ENCODE data around the gene PTGS1.
"Not testable (repeated sequence)": the region's sequence is repeated elsewhere in the genome, so short reads cannot be mapped to it uniquely, and the experiment has no call there.

PTGS1 gene

DNA sequence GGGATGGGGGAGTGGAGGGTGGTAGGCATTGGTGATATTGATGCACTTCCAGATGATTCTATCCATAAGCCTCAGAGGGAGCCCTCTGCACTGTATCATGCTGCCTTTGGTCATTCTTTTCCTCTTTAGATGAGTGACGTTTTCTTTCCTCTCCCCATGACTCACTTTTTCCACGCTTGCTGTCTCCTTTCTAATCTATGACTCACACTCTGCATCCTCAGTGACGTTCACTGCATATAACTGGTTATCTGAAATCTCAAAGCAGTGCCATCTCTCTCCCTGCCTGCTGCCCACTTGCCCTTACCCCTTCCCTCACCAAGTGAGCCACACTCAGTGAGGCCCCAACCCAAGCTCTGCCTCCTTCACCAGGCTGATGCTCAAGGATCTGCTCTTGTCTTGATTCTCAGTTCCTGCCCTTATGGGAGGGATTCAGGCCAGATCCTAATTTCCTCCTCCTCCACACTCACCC is 31.6 kb downstream of the PTGS1 start:
- no peak for DNase-seq

DNA sequence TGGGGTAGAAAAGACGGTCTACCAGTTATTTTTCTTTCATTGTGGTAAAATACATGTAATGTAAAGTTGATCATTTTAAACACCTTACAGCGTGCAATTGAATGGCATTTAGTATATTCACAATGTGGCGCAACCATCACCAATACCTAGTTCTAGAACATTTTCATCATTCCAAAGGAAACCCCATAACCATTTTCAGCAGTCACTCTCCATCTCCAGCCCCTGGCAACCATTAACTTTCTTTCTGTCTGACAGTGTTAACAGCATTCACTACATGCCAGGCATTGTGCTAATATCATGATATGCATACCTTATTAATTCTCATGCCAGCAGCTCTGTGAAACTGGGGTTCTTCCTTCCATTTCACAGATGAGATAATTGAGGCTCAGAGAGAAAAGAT is 32.0 kb downstream of the PTGS1 start:
- no peak for DNase-seq

DNA sequence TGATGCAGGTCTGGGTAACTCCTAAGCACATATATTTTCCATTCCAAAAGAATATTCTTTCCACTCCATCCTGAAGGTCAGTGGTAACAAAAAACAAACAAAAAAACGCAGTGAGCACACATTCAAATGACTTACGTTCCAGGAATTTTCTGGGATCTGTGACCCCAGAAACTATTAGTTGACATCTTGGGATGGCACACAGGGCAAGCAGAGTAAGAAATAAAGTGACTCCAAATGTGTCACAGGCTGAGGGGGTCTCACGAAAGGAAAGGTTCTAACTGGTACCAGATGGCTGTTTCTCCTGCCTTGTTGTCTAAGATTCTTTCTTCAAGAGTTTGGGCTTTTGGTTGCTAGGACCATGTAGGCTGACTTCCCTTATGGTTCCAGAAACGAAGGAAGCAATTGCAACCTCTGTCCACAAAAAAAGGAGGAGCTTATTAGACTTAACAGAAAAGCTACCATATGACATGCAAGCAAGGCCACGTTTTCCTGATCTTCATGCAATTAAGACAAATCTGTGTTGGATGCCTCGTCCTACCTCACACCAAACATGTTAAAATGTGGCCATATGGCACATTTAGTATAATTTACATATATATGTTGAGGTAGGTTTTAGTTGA is 32.7 kb downstream of the PTGS1 start:
- DNase-seq: no peak

DNA sequence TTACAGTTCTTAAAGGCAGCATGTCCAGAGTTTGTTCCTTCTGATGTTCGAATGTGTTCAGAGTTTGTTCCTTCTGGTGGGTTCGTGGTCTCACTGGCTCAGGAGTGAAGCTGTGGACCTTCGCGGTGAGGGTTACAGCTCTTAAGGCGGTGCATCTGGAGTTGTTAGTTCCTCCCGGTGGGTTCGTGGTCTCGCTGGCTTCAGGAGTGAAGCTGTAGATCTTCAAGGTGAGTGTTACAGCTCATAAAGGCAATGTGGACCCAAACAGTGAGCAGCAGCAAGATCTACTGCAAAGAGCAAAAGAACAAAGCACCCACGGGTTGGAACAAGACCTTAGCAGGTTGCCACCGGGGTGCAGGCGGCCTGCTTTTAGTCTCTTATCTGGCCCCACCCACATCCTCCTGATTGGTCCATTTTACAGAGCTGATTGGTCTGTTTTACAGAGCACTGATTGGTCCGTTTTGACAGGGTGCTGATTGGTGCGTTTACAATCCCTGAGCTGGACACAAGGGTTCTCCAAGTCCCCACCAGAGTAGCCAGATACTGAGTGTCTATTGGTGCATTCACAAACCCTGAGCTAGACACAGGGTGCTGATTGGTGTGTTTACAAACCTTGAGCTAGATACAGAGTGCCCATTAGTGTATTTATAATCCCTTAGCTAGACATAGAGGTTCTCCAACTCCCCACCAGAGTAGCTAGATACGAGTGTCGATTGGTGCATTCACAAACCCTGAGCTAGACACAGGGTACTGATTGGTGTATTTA is 34.7 kb downstream of the PTGS1 start:
- DNase-seq: not testable (repeated sequence)

DNA sequence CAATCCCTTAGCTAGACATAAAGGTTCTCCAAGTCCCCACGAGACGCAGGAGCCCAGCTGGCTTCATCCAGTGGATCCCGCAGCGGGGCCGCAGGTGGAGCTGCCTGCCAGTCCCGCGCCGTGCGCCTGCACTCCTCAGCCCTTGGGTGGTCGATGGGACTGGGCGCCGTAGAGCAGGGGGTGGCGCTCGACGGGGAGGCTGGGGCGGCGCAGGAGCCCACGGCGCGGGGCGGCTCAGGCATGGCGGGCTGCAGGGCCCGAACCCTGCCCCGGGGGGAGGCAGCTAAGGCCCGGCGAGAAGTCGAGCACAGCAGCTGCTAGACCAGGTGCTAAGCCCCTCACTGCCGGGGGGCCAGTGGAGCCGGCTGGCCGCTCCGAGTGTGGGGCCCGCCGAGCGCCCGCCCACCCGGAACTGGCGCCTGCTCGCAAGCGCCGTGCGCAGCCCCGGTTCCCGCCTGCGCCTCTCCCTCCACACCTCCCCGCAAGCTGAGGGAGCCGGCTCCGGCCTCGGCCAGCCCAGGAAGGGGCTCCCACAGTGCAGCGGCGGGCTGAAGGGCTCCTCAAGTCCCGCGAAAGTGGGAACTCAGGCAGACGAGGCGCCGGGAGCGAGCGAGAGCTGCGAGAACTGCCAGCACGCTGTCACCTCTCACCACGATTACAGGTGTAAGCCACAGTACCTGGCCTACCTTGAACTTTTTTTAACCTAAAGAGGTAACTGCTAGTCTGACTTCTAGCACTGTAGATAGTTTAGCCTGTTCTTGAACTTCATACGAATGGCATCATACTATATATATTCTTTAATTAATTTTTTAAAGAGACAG is 35.5 kb downstream of the PTGS1 start:
- no peak for DNase-seq

DNA sequence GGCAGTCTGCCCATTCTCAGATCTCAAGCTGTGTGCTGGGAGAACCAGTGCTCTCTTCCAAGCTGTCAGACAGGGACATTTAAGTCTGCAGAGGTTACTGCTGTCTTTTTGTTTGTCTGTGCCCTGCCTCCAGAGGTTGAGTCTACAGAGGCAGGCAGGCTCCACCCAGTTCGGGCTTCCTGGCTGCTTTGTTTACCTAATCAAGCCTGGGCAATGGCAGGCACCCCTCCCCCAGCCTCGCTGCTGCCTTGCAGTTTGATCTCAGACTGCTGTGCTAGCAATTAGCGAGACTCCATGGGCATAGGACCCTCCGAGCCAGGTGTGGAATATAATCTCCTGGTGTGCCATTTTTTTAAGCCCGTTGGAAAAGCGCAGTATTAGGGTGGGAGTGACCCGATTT is 43.3 kb downstream of the PTGS1 start:
- DNase-seq: not testable (repeated sequence)

DNA sequence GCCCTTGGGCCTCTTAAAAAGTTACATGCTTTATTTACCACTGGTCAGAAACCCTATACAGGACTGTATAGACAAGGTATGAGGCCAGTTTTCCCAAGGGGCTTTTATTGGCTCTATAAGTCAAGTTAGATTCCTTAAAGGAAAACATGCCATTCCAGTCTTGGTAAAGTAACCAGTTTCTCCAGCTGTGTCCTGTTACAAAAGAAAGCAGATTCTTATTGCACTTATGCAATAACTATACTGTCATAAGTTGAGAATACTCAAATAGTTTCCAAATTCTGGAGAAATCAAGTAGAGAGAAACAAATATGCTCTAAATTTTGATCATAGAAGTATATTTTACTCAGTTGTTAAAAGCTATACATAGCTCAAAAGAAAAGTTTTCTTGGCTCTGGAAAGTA is 47.2 kb downstream of the PTGS1 start:
- no peak for DNase-seq

DNA sequence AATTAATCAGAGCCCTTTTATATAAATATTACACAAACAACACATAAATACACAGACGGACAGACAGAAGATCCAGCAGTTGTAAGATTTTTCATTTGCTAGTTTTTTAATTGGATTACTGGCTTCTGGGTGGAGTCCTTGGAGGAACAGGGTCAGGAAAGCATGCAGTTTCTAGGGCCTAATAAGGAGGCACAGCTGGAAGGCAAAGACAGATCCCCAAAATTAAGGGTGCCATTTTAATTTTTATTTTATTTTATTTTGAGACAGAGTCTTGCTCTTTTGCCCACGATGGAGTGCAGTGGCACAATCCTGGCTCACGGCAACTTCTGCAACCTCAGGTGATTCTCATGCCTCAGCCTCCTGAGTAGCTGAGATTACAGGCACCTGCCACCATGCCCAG is 49.5 kb downstream of the PTGS1 start:
- no peak for DNase-seq

DNA sequence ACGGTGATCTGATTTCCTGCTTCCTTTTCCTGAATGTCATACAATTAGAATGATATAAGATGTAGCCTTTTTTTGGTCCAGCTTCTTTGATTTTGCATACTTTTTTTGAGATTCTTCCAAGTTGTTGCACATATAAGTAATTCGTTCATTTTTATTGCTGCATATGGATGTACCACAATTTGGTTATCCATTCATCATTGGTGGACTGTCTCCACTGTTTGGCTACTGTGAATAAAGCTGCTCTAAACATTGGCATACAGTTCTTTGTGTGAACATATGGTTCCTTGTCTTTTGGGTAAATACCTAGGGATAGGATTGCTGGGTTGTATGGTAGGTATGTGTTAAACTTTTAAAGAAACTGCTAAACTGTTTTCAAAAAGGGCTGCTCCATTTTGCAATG is 54.3 kb downstream of the PTGS1 start:
- DNase-seq: no peak

DNA sequence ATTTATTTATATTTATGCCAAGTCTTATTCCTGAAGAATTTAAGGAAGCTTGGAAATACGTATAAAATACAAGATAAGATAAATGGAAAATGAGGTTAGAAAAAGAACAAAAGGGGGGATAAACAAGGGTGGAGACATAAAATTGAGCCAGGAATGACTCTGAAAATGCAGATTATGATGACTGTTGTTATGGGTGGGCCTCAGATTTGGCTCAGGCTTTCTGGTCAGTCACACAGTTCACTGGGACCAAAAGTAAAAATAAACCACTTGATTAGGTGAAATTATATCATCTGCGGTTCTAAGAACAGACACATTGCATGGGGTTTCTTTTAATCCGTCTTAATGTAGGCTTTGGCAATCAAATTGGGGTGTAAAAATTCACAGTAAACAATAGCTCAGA is 55.9 kb downstream of the PTGS1 start:
- no peak for DNase-seq

DNA sequence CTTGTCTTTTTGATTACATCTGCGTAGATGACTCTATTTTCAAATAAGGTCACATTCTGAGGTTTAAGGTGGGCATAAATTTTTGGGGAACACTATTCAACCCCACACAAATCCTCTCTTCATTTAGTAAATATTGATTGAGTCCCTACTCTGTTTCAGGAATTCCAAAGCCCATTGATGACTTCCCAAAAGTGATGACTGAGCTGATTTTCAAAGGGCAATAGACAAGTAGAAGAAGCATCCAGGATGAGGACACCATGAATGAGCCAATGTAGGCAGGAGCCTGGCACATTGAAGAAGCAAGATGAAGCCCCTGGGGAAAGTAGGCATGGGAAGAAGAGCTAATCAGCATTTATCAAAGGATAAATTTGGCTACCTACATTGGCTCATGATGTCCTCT is 71.7 kb downstream of the PTGS1 start:
- DNase-seq: no peak

DNA sequence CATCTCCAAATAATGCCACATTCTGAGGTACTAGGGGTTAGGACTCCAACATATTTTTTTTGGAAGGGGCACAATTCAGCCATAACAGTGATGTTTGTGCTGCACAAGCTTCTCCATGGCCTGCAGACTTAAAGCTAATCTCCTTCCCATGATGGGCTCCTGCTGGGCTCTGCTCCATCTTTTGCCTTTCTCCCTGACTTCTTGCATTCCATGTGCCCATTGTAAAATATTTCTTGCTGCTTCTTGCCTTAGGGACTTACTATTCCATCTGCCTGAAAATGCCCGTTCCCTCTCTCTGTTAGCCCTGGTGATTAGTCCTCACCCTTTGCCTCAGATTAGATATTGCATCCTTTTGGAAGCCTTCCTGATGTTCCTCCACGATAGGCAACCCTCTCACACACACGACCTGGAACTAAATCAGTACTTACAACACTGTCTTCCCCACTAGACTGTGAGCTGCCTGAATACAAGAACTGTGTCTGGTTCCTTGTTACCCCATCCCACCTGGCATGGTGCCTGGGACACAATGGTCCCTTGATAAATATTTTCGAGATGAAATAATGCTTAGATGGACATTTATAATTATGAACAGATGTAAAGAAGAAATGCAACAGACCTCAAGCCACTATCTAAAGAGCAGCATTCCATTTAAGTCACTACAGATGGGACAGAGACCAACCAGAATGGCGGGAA is 73.4 kb downstream of the PTGS1 start:
- DNase-seq: no peak

All from KG1 (cell line).